CD1c-positive myeloid dendritic cell (primary cell): ENCODE measurements around the gene GHR.
A peak's percentile ranks its signal among the peaks of the same experiment; 100 is the strongest.
"Not testable (repeated sequence)": the region's sequence is repeated elsewhere in the genome, so short reads cannot be mapped to it uniquely, and the experiment has no call there.

ENCODE experiments used
- DNase-seq: peaks from one replicate; pipeline ENCODE4 v3.0.0-alpha.2; 2016; ENCODE audit errors: extremely low spot score

GHR gene

DNA sequence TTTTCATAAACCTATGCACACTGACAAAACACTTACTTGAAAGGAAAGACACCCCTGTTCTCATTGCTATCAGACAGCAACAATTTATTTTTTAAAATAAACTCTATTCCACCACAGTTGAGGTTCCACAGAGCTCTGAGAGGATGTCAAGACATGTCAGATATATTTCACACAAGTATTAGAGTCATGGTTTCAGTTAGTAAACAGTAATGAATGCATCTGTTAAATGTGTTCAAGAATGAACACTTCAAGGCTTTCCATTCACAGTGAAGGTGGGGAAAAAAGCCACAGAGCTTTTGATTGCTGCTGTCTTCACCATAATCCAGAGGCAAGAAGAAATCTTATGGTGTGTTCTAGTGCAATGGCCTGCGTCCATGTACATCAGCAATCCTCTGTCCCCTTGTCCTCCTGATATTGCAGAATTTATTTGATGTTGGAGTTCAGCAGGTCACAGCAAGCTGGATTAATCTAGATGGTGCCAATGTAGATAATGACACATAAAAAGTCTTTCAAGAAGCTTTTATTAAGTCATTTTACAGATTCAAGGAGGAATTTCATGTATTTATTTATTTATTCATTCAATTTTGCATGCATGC is 146.8 kb downstream of the GHR start:
- DNase-seq, result no peak

DNA sequence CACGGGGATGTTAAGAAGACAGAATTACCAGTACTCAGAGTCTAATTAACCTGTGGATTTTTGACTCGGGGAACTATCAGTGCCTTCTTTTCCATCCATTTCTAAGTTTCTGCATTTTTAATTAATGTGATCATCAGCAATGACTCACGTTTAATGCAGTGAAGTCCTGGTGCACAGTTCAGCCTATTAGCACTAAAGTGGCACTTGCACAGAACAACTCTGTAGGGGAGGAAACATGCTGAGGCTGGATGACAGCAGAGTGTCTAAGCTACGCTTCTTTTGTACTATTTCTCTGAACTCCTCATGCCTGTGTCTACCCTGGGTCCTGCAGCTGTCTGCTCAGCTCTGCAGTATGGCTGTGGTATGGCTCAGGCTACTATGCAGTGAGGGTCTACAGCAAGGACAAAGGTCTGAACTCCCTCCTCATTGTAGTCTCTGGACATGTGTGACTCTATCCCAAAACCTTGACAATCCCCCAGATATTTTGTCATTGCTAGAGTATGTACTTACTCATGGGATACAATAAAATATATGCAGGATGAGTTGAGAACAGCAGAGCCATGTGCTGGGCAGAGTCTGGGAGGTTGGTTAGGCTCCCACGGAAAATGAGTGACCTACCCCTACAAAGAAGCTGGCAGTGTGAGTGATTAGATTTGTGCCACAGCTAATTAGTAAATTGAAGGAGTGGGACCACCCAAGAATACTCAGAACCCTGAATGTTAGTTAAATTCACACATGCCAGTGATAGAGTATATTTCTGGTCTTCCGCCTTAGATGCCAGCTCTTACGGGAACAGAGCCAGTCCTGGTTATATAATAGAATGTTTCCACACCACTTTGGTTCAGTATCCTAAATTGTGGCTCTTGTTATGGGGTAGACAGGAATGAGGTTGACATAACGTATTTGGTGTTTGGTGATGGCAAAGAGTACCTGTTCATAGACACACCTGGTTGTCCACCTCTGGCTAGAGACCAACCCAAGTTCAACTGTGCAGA is 148.0 kb downstream of the GHR start:
- no peak for DNase-seq

DNA sequence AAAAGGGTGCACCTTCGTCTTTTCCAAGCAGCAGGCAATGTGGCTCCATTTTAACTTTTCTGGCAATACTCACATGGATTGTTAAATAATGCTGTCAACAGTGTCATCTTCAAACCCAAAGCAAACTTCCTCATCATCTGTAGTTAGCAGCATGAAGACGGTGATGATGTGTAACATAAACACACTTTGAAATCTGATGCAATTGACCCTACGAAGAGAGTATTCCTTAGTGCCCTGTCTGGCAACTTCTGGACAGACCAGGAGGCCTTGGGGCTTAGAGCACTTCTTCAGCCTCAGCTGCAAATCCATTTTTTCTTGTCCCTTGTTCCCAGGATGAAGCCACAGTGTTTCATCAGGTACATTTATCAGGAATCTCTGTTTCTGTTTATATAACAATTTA is 149.1 kb downstream of the GHR start:
- no peak for DNase-seq

DNA sequence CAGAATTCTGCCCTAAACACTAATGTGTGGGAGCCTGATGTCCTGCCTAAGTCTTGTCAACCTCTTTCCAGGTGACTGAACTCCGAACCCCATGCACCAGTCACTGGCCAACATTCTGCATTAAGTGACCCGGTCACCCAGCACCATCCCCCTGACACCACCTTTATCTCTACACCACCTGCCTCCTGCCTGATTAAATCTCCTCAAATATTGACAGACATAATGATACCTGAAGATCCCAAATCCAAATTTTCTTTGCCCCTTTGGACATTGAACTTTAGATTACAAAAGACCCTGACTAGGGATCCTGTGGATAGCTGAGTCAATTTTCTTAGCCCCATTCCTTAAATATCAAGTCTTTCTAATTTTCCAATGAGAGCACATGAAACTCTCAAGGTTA is 150.1 kb downstream of the GHR start:
- no peak for DNase-seq

DNA sequence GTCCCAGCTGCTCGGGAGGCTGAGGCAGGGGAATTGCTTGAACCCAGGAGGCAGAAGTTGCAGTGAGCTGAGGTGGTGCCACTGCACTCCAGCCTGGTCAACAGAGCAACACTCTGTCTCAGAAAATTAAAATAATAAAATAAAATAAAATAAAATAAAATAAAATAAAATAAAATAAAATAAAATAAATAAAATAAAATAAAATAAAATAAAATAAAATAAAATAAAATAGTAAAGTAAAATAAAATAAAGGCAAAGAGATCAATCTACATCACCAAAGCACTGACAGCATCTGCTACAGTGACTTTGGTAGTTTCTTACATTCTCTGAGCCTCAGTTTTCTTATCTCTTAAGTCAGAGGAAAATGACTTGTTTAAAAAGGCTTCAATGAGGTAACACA is 152.7 kb downstream of the GHR start:
- not testable (repeated sequence) for DNase-seq

DNA sequence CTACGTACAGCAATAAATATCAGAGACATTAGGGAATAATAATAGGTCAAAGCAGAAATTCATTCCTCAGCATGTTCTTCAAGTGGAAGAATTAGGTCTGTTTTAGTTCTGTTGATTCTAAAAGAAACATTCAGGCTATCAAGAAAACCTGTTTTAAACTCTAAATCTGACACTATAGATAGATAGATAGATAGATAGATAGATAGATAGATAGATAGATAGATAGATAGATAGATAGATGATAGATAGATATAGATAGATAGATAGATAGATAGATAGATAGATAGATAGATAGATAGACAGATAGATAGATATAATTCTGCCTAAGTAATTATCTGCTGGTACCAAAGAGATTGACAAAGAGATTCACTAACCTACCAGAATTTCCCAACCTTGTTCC is 155.7 kb downstream of the GHR start:
- not testable (repeated sequence) for DNase-seq

DNA sequence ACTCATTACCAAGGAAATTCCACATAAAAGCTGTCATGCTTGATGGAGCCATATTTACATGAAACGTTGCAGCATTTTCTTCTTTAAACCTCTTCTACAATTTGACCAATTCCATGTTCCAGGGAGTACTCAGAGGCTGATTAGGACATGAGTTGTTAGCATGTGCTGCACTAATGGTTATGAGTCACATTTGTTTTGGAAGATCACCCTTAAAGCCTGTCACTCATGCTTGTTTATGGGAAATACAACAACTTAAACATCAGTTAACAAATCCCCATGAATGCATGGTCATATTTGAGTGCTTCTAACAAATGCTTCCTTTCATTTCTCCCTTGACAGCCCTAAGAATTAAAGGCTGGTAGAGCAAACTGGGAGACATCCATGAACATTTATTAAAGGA is 156.1 kb downstream of the GHR start:
- DNase-seq, result no peak

DNA sequence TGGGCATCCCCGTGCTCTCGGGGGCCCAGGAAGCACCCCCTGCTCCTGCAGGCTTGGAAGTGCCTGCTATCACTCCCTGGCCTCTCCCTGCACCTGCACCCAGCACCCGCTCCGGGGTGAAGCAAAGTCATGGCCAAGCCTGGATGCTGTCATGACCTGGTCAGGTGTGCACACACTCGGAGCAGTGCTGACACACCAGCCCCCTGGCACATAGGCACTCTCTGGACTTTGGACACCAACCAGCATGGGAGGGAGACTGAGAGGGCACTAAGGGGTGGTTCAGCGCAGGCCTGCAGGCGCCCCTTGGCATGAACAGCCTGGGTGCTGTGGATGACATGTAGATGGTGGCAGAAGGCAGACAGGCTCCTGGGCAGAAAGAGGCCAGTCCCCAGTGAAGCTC is 158.6 kb downstream of the GHR start:
- DNase-seq, result no peak

DNA sequence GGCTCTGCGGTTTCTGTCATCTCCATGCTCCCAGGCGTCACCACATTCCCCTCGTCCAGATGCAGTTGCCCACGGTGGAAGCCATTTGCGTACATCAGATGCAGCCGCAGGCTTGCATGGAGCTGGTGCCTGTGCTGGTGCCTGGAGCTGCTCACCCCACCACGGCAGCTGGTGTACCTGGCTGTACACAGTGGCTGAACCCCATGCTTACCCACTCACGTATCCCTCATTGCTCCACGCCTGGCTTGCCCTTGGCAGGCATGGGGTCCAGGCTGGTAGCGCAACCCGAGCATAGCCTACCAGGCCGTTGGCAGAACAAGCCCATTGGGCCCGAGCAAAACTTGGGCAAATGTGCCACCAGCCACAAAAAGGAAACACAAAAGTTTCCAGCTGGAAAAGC is 159.5 kb downstream of the GHR start:
- no peak for DNase-seq

DNA sequence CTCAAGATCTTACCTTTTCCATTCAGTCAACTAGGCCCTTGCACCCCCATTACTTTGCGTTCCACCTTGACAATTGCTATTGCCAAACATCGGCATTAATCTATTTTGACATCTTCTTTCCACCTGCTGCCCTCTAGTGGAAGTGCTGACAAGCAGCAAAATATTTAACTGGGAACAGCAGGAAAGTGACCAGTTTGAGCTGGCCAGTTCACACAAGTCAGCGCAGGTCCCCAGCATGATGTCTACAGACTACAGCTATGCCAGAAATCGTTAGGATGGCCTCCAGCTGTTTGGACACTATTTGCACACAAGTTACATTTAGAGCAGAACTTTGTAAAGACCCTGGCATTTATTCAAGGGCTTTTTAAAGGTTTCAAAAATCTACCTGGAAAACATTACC is 160.1 kb downstream of the GHR start:
- DNase-seq, result peak; percentile 40

DNA sequence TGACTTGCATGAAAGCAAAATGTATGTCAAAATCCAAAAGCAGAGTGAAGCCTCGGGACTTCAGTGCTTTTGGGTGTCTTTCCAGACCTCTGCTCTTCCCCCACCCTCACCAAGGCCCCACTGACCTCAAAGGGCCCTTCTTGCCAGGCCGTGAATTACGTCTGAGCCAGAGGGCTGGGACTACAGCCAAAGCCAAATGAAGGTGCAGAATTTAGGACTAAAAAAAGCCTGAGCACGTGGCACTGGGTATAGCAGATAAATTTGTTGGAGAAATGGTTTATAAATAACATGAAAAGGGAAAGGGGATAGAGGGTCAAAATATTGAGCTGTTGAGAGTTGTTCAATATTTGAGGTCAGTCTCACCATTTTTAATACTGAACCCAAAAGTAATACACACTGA is 163.4 kb downstream of the GHR start:
- DNase-seq, result no peak

DNA sequence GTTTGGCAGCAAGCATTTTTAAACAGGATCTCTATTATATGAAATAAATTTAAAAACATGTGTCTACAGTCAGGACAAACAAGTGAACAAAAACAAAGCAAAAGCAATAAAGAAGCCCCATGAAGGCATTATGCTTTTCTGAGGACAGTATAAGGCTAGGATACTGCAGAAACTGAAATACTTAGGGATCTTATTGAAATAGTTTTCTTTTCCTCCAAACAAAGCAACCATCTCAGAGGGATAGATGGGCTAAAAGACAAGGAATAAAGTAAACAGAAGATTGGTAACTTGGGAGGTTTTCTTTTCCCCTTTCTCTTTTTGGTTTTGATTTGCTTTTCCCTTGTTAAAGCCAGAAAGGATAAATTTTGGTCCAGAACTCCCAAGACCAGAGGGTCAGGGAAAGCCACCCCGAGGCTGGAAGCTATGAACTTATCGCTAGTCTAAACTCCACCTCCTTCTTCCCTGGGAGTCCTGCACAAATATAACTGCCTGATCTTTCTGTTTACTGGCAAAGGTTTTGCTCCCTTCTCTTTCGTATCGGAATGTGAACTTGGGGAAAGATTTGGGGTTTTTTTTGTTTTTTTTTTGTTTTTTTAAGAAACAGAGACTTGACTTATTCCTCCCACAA is 164.0 kb downstream of the GHR start:
- DNase-seq, result no peak

DNA sequence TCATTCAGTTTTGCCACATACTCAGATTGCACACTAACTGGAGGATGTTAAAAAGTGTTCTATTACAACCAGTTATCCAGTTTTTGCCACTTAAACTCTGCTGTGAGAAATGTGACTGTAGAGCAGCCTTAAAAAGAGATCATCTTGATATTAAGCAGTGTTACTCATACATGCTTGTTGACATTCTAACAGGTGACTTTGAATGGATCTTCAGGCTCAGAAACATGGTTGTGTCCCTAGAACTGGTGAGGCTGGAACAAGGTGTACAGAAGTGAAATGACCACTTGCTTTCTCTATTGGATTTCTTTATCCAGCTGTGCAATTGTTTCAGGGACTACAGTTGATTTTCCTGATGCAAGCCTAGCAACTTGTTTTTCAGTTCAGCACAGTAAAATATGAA is 167.3 kb downstream of the GHR start:
- no peak for DNase-seq

DNA sequence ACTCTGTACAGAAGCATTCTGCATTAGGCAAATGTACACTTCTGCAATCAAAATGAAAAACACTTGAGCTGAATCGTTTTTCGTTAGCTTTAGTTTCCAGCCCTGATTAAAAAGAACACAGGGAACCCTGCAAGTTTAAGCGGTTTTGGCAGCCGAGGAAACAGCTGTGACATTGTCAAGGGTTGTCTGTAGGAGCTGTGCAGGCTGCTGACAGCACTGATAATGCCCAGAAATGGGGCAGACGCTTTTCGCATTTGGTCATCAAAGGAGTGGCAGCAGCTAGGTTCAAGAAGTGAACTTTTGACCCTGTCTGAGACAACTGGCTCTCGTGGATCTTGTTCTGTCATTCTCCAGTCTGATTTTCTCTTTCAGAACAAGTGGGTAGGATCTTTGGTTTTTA is 167.8 kb downstream of the GHR start:
- peak; percentile 30 for DNase-seq

DNA sequence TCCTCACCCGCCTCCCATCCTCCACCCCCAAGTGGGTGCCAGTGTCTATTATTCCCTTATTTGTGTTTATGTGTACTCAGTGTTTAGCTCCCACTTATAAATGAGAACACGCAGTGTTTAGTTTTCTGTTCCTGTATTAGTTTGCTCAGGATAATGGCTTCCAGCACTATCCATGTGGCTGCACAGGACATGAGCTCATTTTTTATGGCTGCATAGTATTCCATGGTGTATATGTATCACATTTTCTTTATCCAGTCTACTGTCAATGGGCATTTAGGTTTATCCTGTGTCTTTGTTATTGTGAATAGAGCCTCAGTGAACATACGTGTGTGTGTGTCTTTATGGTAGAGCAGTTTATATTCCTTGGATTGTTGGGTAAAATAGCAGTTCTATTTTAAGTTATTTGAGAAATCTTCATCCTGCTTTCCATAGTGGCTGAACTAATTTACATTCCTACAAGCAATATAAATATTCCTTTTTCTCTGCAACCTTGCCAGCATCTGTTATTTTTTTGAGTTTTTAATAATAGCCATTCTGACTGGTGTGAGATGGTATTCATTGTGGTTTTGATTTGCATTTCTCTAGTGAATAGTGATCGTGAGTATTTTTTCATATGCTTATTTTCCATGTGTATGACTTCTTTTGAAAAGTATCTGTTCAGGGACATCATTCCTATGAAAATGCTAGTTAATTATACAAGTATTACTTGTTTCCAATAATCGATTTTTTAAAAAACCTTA is 169.3 kb downstream of the GHR start:
- DNase-seq, result no peak

DNA sequence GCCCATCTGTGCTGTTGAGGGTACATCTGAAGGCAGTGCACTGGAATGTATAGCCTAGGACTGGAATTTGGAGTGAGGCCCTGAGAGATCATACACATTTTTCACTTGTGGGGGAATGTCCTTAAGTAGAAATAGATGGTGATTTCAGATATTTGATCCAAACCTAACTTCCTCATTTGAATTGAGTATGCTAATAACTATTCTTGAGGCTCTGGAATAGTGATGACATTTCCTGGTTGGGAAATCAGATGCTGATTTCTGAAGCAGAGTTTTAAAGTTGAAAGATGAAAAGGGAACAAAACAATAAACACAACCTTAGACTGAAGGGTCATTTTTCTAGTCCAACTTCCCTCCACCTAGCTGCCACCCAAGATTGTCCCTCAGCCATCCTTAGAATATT is 170.4 kb downstream of the GHR start:
- peak; percentile 33 for DNase-seq

DNA sequence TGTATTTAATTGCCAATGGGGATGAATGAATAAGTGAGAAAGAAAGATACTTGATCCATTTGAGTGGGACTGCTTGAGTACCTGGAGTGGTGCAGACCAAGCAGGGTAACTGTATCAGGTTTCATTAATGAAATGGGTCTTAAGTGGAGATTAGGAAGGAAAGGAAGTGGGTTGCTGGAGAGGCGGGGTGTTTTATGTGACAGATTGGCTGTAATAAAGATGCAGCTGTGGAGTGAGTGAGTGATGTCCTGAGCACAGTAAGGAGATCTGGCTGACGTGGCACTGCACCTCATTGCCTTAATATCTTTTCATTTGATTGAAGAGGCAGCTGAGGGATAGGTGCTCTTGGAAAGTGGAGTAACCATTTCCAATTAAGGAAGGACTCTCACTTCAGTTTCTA is 172.4 kb downstream of the GHR start:
- DNase-seq, result no peak

DNA sequence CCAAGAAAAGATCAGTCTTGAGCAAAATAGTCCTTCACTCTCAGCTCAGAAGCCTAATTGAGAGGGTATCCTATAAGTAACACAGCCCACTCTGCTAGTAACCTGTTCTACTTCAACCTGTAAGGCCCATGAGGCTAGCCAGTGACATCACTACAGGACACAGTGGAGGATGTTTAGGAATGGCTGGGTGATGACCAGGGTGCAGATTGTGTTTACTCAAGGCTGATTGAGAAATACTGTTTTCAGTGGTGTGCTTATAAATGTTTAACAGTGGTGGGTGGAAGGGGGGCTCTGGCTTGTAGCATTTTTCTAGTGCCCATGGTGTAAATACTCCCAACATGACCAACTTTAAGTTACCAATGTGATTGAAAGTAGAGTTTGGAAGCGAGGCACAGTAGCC is 173.6 kb downstream of the GHR start:
- DNase-seq, result no peak

DNA sequence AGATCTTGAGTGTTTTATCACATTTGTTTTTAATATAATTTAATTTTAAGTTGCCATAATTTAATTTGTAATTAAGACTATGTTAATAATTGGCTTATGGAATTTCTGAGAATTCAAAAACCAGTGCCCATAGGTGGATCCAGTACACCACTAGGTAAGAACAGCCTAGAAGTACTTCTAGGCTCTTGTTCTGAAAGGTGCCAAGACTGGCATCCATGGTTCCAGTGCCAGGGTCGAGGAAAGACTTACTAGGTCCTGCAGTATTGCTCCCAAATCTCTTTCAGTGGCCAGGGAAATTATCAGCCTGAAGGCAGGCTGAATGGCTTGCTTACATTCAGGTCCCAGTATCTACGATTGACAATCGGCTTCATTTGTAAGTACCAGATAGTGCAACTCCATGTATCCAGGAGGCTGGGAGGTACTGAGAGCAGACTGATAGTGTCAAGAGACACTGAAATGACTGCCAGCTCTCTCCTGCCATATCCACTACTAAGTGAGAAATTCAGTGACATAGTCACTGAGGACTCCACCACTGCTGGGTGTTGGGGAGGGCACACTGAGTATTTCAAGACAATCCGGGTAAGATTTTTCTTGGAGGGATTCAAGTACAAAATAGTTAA is 174.2 kb downstream of the GHR start:
- no peak for DNase-seq

DNA sequence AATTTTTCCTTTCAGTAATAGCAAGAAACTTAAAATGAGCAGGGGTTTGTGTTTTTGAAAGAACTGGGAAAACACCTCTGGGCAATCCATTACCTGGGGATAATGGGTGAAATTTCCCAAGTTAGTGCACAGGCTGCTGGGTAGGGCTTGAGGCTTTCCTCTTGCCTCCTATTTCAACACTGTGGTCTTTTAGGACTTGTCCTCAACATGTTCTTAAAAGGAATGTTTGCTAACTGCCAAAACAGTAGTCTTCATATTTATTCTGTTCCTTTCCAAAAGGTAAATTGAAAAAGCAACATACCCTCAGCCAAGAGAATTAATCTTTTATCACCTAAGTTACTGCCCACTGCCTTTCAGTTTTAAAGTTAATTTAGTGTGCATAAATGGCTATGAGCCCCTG is 175.1 kb downstream of the GHR start:
- no peak for DNase-seq

DNA sequence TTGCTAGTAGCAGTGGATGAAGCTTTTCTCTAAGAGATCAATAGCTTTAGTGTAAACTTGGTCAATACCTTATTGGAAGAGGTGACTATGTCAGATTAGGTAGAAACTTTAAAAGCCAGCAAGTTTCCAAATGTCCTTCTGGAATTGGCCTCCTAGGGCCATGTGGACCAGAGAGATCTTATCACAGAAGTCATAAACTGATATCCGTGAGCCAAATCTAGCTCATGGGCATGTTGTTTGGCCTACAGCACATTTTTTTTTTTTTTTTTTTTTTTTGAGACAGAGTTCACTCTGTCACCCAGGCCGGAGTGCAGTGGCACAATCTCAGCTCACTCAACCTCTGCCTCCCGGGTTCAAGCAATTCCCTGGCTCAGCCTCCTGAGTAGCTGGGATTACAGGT is 175.9 kb downstream of the GHR start:
- no peak for DNase-seq

DNA sequence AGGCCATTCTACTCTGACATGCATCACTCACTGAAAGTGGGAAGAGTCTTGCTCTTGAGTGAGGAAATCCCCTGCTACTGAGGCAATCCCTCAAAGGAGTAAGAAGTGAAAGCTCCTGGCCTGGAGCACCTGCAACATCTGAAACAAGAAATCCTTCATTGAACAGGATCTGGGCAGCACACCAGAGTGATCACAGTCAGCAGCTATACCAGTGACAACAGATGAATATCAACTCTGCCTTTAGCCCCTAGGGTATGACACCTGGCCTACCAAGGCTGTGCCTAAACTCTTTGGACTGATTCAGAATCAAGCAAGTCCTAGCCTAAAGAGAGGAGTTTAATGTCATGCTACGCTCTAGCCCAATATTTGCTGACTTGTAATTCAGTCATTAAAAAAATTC is 177.2 kb downstream of the GHR start:
- no peak for DNase-seq
